WTC11 (cell line): ENCODE results near the gene TATDN2. TPM values are rescaled to one million over a fixed set of nuclear protein-coding genes. Genes with fewer than 3 reads are reported as not detected.
"Not testable (repeated sequence)": the region's sequence is repeated elsewhere in the genome, so short reads cannot be mapped to it uniquely, and the experiment has no call there.

Experiments used
- ATAC-seq: fragments of 200-7000 bp; cut with Tn5 transposase; 2 replicates; pipeline ENCODE4 v1.10.0; 2021; ENCODE audit warnings: mild to moderate bottlenecking, moderate library complexity
- CTCF ChIA-PET: fragments of 300-600 bp; sonication (Branson Sonifier 250); formaldehyde crosslinking; loops from one replicate; lab custom pipeline; 2021; ENCODE audit warnings: antibody characterized with exemption; lab: Charles Lee
- POLR2A ChIA-PET: fragments of 350-600 bp; sonication (Branson Sonifier 250); formaldehyde crosslinking; loops from one replicate; lab custom pipeline; 2021; ENCODE audit warnings: antibody characterized with exemption; lab: Charles Lee
- DNase-seq: peaks from one replicate; pipeline ENCODE4 v3.0.0; 2021; ENCODE audit warnings: low spot score
- H3K27ac Mint-ChIP-seq: 2 replicates; pipeline ENCODE4 v1.8.0; 2021; ENCODE audit warnings: mixed read lengths
- H3K27me3 Mint-ChIP-seq: 2 replicates; pipeline ENCODE4 v1.8.0; 2021; ENCODE audit warnings: low read depth, mild to moderate bottlenecking, moderate library complexity, mixed read lengths
- H3K36me3 Mint-ChIP-seq: 2 replicates; pipeline ENCODE4 v1.8.0; 2021; ENCODE audit warnings: mixed read lengths
- H3K4me1 Mint-ChIP-seq: 2 replicates; pipeline ENCODE4 v1.8.0; 2022; ENCODE audit warnings: mixed read lengths
- H3K4me3 Mint-ChIP-seq: 2 replicates; pipeline ENCODE4 v1.8.0; 2021; ENCODE audit warnings: mild to moderate bottlenecking, moderate library complexity, mixed read lengths
- H3K9me3 Mint-ChIP-seq: 2 replicates; pipeline ENCODE4 v1.8.0; 2021; ENCODE audit warnings: mixed read lengths
- CREB1 ChIP-seq: sonication (generic); formaldehyde crosslinking; IDR thresholded peaks from 2 replicates; pipeline ENCODE4 v1.8.0; 2023; ENCODE audit warnings: mild to moderate bottlenecking, missing genetic modification reagents
- ESRRA ChIP-seq: sonication (generic); formaldehyde crosslinking; IDR thresholded peaks from 2 replicates; pipeline ENCODE4 v1.8.1; 2022; ENCODE audit warnings: mild to moderate bottlenecking, missing genetic modification reagents, borderline replicate concordance
- FOXJ3 ChIP-seq: sonication (generic); formaldehyde crosslinking; IDR thresholded peaks from 2 replicates; pipeline ENCODE4 v1.9.0; 2021; ENCODE audit warnings: missing genetic modification reagents, mild to moderate bottlenecking, borderline replicate concordance
- JUN ChIP-seq: sonication (generic); formaldehyde crosslinking; IDR thresholded peaks from 2 replicates; pipeline ENCODE4 v1.8.0; 2023; ENCODE audit warnings: mild to moderate bottlenecking, missing genetic modification reagents
- NR1H2 ChIP-seq: sonication (generic); formaldehyde crosslinking; IDR thresholded peaks from 2 replicates; pipeline ENCODE4 v1.9.0; 2021; ENCODE audit warnings: mild to moderate bottlenecking, moderate library complexity, missing genetic modification reagents
- OVOL2 ChIP-seq: fragments of 250-450 bp; sonication (Bioruptor Pico); IDR thresholded peaks from 2 replicates; pipeline ENCODE4 v1.9.0; 2021; ENCODE audit warnings: mild to moderate bottlenecking, borderline replicate concordance
- SOX15 ChIP-seq: fragments of 250-450 bp; sonication (Bioruptor Pico); IDR thresholded peaks from 2 replicates; pipeline ENCODE4 v1.9.0; 2021; ENCODE audit warnings: mild to moderate bottlenecking
- ZNF416 ChIP-seq: fragments of 250-450 bp; sonication (Bioruptor Pico); IDR thresholded peaks from 2 replicates; pipeline ENCODE4 v1.9.0; 2021; ENCODE audit warnings: mild to moderate bottlenecking, inconsistent platforms
- total RNA-seq: library from RNA; stranded (reverse); gene quantifications from 3 replicates; pipeline ENCODE4 v1.2.3, GENCODE V29; 2021
- TF ChIP-seq, protein P1 (sequence below): sonication (generic); formaldehyde crosslinking; IDR thresholded peaks from 2 replicates; pipeline ENCODE4 v1.8.0; 2022; ENCODE audit warnings: mild to moderate bottlenecking, missing genetic modification reagents
- TF ChIP-seq, protein P2 (sequence below): fragments of 200-600 bp; IDR thresholded peaks from 2 replicates; pipeline ENCODE4 v1.8.0; 2022; ENCODE audit warnings: antibody characterized with exemption
- TF ChIP-seq, protein P3 (sequence below): sonication (generic); formaldehyde crosslinking; IDR thresholded peaks from 2 replicates; pipeline ENCODE4 v1.8.0; 2023; ENCODE audit warnings: missing genetic modification reagents
- TF ChIP-seq, protein P4 (sequence below): sonication (generic); formaldehyde crosslinking; IDR thresholded peaks from 2 replicates; pipeline ENCODE4 v1.8.1; 2023; ENCODE audit warnings: mild to moderate bottlenecking, missing genetic modification reagents
- TF ChIP-seq, protein P5 (sequence below): sonication (generic); formaldehyde crosslinking; IDR thresholded peaks from 2 replicates; pipeline ENCODE4 v1.8.1; 2023; ENCODE audit warnings: mild to moderate bottlenecking, missing genetic modification reagents, moderate library complexity
- TF ChIP-seq, protein P6 (sequence below): sonication (generic); formaldehyde crosslinking; IDR thresholded peaks from 2 replicates; pipeline ENCODE4 v1.8.1; 2023; ENCODE audit warnings: mild to moderate bottlenecking, missing genetic modification reagents, borderline replicate concordance
- TF ChIP-seq, protein P7 (sequence below): sonication (generic); formaldehyde crosslinking; IDR thresholded peaks from 2 replicates; pipeline ENCODE4 v1.8.0; 2023; ENCODE audit warnings: missing genetic modification reagents, mild to moderate bottlenecking, borderline replicate concordance
- TF ChIP-seq, protein P8 (sequence below): sonication (generic); formaldehyde crosslinking; IDR thresholded peaks from 2 replicates; pipeline ENCODE4 v1.8.1; 2023; ENCODE audit warnings: mild to moderate bottlenecking, missing genetic modification reagents, moderate library complexity
- TF ChIP-seq, protein P9 (sequence below): sonication (generic); formaldehyde crosslinking; IDR thresholded peaks from 2 replicates; pipeline ENCODE4 v1.8.1; 2022; ENCODE audit warnings: low read depth, mild to moderate bottlenecking, moderate library complexity, missing genetic modification reagents, borderline replicate concordance

The TATDN2 gene
- total RNA-seq, 1 experiment from 2014 or later: 31.7 TPM

DNA sequence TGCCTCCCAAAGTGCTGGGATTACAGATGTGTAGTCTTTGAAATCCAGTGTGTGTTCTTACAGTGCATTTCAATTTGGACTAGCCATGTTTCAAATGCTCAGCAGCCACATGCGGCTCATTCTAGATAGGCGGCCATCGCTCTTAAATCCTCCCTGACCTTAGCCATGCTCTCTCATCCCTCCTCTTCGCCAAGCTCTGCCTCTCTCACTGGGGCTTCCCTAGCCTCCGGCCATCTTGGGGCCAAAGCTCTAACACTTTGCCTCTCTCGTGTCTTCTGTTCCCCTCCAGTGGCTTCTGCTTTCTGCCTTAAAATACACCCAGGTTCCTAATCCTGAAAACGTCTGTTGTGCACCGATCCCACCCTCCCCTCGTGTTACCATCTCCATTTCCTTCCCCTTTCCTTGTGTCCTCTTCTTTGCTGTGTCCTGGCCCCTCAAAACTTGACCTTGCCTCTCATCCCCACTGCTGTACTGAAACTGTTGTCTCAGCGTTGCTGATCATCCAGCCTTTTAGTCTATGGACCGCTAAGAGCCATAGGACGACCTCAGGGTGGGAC lies 45.8 kb downstream of the TATDN2 start:
- H3K27me3 Mint-ChIP-seq: no peaks in the 10 kb centered on the region
- DNase-seq (no peak), ATAC-seq (no peak)
- H3K4me1 Mint-ChIP-seq: no peaks in the 10 kb centered on the region
- TF ChIP-seq, protein P1, sequence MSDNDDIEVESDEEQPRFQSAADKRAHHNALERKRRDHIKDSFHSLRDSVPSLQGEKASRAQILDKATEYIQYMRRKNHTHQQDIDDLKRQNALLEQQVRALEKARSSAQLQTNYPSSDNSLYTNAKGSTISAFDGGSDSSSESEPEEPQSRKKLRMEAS (CRISPR knock-in tag): no peak
- no peak for TF ChIP-seq FOXJ3
- no peak for TF ChIP-seq OVOL2
- TF ChIP-seq, protein P2, sequence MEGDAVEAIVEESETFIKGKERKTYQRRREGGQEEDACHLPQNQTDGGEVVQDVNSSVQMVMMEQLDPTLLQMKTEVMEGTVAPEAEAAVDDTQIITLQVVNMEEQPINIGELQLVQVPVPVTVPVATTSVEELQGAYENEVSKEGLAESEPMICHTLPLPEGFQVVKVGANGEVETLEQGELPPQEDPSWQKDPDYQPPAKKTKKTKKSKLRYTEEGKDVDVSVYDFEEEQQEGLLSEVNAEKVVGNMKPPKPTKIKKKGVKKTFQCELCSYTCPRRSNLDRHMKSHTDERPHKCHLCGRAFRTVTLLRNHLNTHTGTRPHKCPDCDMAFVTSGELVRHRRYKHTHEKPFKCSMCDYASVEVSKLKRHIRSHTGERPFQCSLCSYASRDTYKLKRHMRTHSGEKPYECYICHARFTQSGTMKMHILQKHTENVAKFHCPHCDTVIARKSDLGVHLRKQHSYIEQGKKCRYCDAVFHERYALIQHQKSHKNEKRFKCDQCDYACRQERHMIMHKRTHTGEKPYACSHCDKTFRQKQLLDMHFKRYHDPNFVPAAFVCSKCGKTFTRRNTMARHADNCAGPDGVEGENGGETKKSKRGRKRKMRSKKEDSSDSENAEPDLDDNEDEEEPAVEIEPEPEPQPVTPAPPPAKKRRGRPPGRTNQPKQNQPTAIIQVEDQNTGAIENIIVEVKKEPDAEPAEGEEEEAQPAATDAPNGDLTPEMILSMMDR: no peak
- no peak for TF ChIP-seq SOX15 (CRISPR knock-in tag)
- TF ChIP-seq, protein P3, sequence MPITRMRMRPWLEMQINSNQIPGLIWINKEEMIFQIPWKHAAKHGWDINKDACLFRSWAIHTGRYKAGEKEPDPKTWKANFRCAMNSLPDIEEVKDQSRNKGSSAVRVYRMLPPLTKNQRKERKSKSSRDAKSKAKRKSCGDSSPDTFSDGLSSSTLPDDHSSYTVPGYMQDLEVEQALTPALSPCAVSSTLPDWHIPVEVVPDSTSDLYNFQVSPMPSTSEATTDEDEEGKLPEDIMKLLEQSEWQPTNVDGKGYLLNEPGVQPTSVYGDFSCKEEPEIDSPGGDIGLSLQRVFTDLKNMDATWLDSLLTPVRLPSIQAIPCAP (CRISPR knock-in tag): no peak
- no peak for TF ChIP-seq JUN (CRISPR knock-in tag)
- TF ChIP-seq, protein P4, sequence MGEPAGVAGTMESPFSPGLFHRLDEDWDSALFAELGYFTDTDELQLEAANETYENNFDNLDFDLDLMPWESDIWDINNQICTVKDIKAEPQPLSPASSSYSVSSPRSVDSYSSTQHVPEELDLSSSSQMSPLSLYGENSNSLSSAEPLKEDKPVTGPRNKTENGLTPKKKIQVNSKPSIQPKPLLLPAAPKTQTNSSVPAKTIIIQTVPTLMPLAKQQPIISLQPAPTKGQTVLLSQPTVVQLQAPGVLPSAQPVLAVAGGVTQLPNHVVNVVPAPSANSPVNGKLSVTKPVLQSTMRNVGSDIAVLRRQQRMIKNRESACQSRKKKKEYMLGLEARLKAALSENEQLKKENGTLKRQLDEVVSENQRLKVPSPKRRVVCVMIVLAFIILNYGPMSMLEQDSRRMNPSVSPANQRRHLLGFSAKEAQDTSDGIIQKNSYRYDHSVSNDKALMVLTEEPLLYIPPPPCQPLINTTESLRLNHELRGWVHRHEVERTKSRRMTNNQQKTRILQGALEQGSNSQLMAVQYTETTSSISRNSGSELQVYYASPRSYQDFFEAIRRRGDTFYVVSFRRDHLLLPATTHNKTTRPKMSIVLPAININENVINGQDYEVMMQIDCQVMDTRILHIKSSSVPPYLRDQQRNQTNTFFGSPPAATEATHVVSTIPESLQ (CRISPR knock-in tag): no peak
- TF ChIP-seq, protein P5, sequence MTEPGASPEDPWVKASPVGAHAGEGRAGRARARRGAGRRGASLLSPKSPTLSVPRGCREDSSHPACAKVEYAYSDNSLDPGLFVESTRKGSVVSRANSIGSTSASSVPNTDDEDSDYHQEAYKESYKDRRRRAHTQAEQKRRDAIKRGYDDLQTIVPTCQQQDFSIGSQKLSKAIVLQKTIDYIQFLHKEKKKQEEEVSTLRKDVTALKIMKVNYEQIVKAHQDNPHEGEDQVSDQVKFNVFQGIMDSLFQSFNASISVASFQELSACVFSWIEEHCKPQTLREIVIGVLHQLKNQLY (CRISPR knock-in tag): no peak
- TF ChIP-seq, protein P6, sequence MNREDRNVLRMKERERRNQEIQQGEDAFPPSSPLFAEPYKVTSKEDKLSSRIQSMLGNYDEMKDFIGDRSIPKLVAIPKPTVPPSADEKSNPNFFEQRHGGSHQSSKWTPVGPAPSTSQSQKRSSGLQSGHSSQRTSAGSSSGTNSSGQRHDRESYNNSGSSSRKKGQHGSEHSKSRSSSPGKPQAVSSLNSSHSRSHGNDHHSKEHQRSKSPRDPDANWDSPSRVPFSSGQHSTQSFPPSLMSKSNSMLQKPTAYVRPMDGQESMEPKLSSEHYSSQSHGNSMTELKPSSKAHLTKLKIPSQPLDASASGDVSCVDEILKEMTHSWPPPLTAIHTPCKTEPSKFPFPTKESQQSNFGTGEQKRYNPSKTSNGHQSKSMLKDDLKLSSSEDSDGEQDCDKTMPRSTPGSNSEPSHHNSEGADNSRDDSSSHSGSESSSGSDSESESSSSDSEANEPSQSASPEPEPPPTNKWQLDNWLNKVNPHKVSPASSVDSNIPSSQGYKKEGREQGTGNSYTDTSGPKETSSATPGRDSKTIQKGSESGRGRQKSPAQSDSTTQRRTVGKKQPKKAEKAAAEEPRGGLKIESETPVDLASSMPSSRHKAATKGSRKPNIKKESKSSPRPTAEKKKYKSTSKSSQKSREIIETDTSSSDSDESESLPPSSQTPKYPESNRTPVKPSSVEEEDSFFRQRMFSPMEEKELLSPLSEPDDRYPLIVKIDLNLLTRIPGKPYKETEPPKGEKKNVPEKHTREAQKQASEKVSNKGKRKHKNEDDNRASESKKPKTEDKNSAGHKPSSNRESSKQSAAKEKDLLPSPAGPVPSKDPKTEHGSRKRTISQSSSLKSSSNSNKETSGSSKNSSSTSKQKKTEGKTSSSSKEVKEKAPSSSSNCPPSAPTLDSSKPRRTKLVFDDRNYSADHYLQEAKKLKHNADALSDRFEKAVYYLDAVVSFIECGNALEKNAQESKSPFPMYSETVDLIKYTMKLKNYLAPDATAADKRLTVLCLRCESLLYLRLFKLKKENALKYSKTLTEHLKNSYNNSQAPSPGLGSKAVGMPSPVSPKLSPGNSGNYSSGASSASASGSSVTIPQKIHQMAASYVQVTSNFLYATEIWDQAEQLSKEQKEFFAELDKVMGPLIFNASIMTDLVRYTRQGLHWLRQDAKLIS (CRISPR knock-in tag): no peak
- TF ChIP-seq ESRRA (CRISPR knock-in tag): no peak
- TF ChIP-seq, protein P7, sequence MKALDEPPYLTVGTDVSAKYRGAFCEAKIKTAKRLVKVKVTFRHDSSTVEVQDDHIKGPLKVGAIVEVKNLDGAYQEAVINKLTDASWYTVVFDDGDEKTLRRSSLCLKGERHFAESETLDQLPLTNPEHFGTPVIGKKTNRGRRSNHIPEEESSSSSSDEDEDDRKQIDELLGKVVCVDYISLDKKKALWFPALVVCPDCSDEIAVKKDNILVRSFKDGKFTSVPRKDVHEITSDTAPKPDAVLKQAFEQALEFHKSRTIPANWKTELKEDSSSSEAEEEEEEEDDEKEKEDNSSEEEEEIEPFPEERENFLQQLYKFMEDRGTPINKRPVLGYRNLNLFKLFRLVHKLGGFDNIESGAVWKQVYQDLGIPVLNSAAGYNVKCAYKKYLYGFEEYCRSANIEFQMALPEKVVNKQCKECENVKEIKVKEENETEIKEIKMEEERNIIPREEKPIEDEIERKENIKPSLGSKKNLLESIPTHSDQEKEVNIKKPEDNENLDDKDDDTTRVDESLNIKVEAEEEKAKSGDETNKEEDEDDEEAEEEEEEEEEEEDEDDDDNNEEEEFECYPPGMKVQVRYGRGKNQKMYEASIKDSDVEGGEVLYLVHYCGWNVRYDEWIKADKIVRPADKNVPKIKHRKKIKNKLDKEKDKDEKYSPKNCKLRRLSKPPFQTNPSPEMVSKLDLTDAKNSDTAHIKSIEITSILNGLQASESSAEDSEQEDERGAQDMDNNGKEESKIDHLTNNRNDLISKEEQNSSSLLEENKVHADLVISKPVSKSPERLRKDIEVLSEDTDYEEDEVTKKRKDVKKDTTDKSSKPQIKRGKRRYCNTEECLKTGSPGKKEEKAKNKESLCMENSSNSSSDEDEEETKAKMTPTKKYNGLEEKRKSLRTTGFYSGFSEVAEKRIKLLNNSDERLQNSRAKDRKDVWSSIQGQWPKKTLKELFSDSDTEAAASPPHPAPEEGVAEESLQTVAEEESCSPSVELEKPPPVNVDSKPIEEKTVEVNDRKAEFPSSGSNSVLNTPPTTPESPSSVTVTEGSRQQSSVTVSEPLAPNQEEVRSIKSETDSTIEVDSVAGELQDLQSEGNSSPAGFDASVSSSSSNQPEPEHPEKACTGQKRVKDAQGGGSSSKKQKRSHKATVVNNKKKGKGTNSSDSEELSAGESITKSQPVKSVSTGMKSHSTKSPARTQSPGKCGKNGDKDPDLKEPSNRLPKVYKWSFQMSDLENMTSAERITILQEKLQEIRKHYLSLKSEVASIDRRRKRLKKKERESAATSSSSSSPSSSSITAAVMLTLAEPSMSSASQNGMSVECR: no peak
- TF ChIP-seq CREB1: no peak
- no peak for TF ChIP-seq ZNF416
- TF ChIP-seq, protein P8, sequence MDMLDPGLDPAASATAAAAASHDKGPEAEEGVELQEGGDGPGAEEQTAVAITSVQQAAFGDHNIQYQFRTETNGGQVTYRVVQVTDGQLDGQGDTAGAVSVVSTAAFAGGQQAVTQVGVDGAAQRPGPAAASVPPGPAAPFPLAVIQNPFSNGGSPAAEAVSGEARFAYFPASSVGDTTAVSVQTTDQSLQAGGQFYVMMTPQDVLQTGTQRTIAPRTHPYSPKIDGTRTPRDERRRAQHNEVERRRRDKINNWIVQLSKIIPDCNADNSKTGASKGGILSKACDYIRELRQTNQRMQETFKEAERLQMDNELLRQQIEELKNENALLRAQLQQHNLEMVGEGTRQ (CRISPR knock-in tag): no peak
- TF ChIP-seq, protein P9, sequence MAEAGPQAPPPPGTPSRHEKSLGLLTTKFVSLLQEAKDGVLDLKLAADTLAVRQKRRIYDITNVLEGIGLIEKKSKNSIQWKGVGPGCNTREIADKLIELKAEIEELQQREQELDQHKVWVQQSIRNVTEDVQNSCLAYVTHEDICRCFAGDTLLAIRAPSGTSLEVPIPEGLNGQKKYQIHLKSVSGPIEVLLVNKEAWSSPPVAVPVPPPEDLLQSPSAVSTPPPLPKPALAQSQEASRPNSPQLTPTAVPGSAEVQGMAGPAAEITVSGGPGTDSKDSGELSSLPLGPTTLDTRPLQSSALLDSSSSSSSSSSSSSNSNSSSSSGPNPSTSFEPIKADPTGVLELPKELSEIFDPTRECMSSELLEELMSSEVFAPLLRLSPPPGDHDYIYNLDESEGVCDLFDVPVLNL (CRISPR knock-in tag): no peak
- no peak for TF ChIP-seq NR1H2
- no peak overlapping the region for H3K4me3 Mint-ChIP-seq
- H3K36me3 Mint-ChIP-seq: peaks cover 15% of the 10 kb centered on the region
- ChIA-PET CTCF (no interaction called here), POLR2A (no interaction called here)
- H3K27ac Mint-ChIP-seq: no peak overlapping the region
- H3K9me3 Mint-ChIP-seq: no peaks in the 10 kb centered on the region

DNA sequence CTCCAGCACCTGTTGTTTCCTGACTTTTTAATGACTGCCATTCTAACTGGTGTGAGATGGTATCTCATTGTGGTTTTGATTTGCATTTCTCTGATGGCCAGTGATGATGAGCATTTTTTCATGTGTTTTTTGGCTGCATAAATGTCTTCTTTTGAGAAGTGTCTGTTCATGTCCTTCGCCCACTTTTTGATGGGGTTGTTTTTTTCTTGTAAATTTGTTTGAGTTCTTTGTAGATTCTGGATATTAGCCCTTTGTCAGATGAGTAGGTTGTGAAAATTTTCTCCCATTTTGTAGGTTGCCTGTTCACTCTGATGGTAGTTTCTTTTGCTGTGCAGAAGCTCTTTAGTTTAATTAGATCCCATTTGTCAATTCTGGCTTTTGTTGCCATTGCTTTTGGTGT lies 49.8 kb downstream of the TATDN2 start:
- H3K4me3 Mint-ChIP-seq, ATAC-seq, H3K27me3 Mint-ChIP-seq, POLR2A ChIA-PET, H3K27ac Mint-ChIP-seq, DNase-seq, CTCF ChIA-PET, H3K9me3 Mint-ChIP-seq, H3K4me1 Mint-ChIP-seq: not testable (repeated sequence)
- peaks cover 41% of the 10 kb centered on the region for H3K36me3 Mint-ChIP-seq
